ENCODE results near the gene TEAD1. TPM values are rescaled to one million over a fixed set of nuclear protein-coding genes. Genes with fewer than 3 reads are reported as not detected.

The TEAD1 gene
- total RNA-seq, 6 experiments from 2014 or later: 28.3 to 41.5 (median 32.2) TPM

GRCh38 chr11:12725863-12726682 lies 51.9 kb downstream of the TEAD1 start:
- Histone ChIP-seq H3K4me1 (peaks cover 0 to 24% (median 0%) of the 10 kb centered on the region in 4 donors), H3K4me3 (no peak overlapping the region), H3K36me3 (no peaks in the 10 kb centered on the region), H3K27me3 (no peaks in the 10 kb centered on the region), H3K9me3 (no peaks in the 10 kb centered on the region), H3K27ac (no peak overlapping the region)
- TF ChIP-seq CTCF (IDR thresholded peaks at IDR 0.05): no peak
- intact Hi-C loops (cut with DNase I): no loop called here
- no peak for DNase-seq
- no peak for ATAC-seq
- WGBS (ENCODE audit: insufficient coverage, low coverage, low lambda C conversion rate, missing lambda C conversion rate): 78% methylated on average over 7 of the region's 8 CpGs

- no peak overlapping the region for H3K4me3 ChIP-seq
- DNase-seq: no peak
- H3K4me1 ChIP-seq: peaks cover 0 to 23% (median 0%) of the 10 kb centered on the region in 4 donors
- intact Hi-C loops (cut with DNase I): no loop called here
- 66% methylated on average over 5 of the region's 5 CpGs for WGBS (ENCODE audit: insufficient coverage, low coverage, low lambda C conversion rate, missing lambda C conversion rate)
- no peaks in the 10 kb centered on the region for H3K9me3 ChIP-seq
- H3K27me3 ChIP-seq: no peaks in the 10 kb centered on the region
- no peak overlapping the region for H3K27ac ChIP-seq
- no peaks in the 10 kb centered on the region for H3K36me3 ChIP-seq
- ATAC-seq: no peak
- TF ChIP-seq CTCF (IDR thresholded peaks at IDR 0.05) (no peak), POLR2A (IDR thresholded peaks at IDR 0.05) (no peak)
These were observed 53.5 kb downstream of the TEAD1 start for GRCh38 chr11:12727563-12728211.

- WGBS (ENCODE audit: insufficient coverage, low coverage, low lambda C conversion rate, missing lambda C conversion rate): 85% methylated on average over 2 of the region's 4 CpGs
- TF ChIP-seq POLR2A (IDR thresholded peaks at IDR 0.05) (no peak), CTCF (IDR thresholded peaks at IDR 0.05) (no peak)
- ATAC-seq (no peak), DNase-seq (no peak)
- Histone ChIP-seq H3K9me3 (no peaks in the 10 kb centered on the region), H3K4me1 (peaks cover 0 to 15% (median 0%) of the 10 kb centered on the region in 4 donors), H3K36me3 (no peaks in the 10 kb centered on the region), H3K27me3 (no peaks in the 10 kb centered on the region), H3K27ac (no peak overlapping the region), H3K4me3 (no peak overlapping the region)
- intact Hi-C loops (cut with DNase I): no loop called here
These were observed 54.2 kb downstream of the TEAD1 start for GRCh38 chr11:12728417-12728816.

GRCh38 chr11:12729941-12730340 lies 55.7 kb downstream of the TEAD1 start:
- intact Hi-C loops (cut with DNase I): no loop called here
- Histone ChIP-seq H3K27ac (no peak overlapping the region), H3K27me3 (no peaks in the 10 kb centered on the region), H3K4me3 (no peak overlapping the region), H3K9me3 (no peaks in the 10 kb centered on the region), H3K36me3 (no peaks in the 10 kb centered on the region), H3K4me1 (peaks cover 0 to 3% (median 0%) of the 10 kb centered on the region in 4 donors)
- WGBS (ENCODE audit: insufficient coverage, low coverage, low lambda C conversion rate, missing lambda C conversion rate): 95% methylated on average over 5 of the region's 5 CpGs
- no peak for DNase-seq
- ATAC-seq: no peak
- TF ChIP-seq CTCF (IDR thresholded peaks at IDR 0.05) (no peak), POLR2A (IDR thresholded peaks at IDR 0.05) (no peak)
